Adrenal gland (tissue), 5 donors: ENCODE results near the gene TGFBR2.

Experiments
- CTCF ChIP-seq, 6 experiments: fragments of 450-650 bp in 4 of 6; fragments of 200-600 bp in 2 of 6; sonication (generic) in 1 of 6; IDR thresholded peaks; 1 replicate in 5 of 6; 2 replicates in 1 of 6; pipeline versions ENCODE4 v1.5.1 to v1.8.0; 2016 to 2021; ENCODE audit warnings: antibody characterized with exemption in 6 of 6, mild to moderate bottlenecking in 2 of 6, moderate library complexity in 1 of 6
- POLR2A ChIP-seq, 2 donors: fragments of 450-650 bp; IDR thresholded peaks; one replicate each; pipeline ENCODE4 v1.6.1; 2017; ENCODE audit warnings: antibody characterized with exemption in 2 of 2, mild to moderate bottlenecking in 2 of 2, moderate library complexity in 1 of 2
- donor health status: DM: no; HTN: no; CAD: no.

DNA sequence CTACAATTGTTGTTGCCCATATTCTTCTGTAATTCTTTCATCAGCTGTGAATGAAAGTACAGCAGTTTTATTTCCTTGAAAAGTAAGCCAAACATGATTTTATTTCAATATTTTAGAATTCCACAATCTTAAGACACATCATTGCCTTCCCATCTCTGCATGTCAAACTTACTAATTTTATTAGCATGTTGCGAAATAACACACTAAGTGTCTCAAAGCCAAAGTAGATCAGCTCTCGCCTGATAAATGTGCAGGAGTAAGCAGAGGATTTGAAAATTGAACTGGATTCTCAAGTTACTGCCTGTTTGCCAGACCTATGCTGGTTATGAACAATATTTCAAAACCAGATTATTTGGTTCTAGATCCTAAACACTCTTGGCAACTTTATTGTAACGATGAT lies 25.7 kb downstream of the TGFBR2 start:
- no peak for TF ChIP-seq CTCF (IDR thresholded peaks at IDR 0.05)
- no peak for TF ChIP-seq POLR2A (IDR thresholded peaks at IDR 0.05)
